Fibroblast of skin of left quadriceps (primary cell): Measurements from ENCODE around the gene EFHD2.
"Not testable (repeated sequence)": the region's sequence is repeated elsewhere in the genome, so short reads cannot be mapped to it uniquely, and the experiment has no call there.

Source experiments
- DNase-seq, 2 experiments: peaks; one replicate each; pipeline ENCODE4 v3.0.0-alpha.2; 2013; ENCODE audit warnings: low read depth in 2 of 2

The EFHD2 gene

GRCh38 chr1:15388201-15388880 is 21.3 kb upstream of the EFHD2 start:
- no peak for DNase-seq

DNA sequence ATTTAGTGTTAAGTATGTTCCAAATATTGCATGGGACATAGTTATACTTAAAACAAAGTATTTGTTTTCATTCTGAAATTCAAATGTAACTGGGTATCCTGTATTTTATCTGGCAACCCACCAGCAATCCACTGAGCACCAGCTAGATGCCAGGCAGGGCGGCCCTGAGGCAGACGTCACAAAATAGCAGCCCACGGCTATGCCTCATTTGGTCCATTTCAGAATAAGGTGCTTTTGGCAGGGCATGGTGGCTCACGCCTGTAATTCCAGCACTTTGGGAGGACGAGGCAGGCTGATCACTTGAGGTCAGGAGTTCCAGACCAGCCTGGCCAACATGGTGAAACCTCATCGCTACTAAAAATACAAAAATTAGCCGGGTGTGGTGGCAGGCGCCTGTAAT is 19.9 kb upstream of the EFHD2 start:
- DNase-seq = not testable (repeated sequence)

DNA sequence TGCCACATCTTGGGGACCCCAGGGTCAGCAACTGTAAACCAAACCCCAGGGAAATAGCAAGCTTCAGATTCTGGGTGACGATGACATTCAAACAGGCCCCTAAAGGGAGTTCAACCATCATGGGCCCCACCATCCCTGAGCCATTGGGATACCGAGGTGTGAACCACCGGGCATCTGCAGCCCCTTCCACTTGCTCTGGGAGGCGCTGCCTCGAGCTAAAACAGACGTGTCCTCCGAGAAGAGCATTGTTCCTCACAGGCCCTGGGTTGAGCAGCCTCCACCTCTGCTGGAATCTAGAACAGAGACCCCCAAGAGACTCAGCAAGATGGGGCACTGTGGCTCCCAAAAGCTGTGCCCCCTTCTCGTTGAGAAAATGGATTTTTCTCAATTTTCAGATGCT is 19.0 kb upstream of the EFHD2 start:
- DNase-seq = no peak

DNA sequence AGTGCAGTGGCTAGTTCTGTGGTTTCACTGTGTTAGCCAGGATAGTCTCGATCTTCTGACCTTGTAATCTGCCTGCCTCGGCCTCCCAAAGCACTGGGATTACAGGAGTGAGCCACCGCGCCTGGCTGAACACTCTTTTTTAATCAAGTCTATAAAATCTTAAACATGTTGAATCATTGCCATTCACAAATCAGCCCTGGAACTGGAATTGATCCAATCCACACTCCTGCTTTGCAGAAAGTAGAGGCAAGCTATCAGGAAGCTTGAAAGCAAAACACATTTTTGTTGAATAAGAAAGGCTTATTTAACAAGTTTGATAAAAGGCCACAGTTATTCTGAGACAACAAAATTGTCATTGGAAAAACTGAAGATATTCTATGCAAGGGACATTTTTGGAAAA is 18.3 kb upstream of the EFHD2 start:
- no peak for DNase-seq

- DNase-seq = no peak
Measured at GRCh38 chr1:15393475-15394257, 16.0 kb upstream of the EFHD2 start.

DNA sequence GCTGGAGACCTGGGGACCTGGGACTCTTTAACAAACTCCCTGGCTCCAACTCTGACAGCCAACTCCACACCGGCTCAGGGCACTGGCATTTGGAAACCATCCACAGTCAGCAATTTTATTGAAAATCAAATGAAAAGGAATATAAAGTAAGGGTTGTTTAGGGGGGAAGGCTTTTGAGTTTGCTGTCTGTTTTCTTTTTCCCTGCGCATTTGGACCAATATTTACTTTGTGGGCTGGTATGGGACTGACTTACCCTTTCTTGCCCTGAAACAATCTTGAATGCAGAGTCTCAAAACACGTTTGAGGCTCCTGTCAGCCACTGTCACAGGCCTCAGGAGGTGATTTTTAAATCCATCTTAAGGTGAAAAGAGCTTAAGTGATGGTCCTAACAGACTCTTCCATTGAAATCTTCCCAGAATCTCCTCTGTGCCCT is 15.4 kb upstream of the EFHD2 start:
- no peak for DNase-seq

DNA sequence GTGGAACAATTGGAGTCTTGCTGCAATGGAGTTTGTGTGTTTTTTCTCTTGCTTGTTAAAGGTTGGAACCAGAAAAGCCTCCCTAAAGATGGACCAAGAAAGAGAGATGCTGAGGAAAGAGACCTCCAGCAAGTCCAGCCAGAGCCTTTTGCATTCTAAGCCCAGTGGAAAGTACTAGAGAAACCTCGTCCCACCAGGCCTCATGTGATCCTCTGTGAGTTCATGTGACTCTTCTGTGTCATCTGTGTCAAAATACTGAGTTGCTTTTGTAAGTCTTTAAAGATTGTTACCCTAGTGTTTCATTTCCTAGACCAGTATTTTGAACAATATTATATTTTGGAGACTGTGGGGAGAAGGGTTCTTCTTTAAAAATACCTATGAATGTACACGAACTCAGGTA is 12.5 kb upstream of the EFHD2 start:
- no peak for DNase-seq

DNA sequence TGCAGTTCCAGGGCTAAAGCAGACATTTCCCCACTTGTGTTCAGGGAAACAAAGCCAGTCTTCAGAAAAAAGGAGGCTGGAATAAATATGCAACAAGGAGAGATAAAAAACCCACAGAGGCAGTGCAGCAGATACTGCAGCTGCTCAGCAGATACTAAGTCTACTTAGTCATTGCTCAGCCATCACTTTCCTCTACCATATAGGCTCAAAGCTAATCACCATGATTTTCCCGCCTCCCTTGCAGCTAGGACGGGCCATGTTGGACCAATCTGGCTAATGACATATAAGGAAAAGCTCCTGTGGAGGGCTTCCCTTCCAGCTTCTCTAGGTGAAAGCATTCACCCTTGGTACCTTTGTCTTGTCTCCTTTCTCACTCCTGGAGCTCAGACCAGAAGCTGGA is 10.0 kb upstream of the EFHD2 start:
- DNase-seq = no peak

- DNase-seq = no peak
Measured at GRCh38 chr1:15400627-15401026, 9.1 kb upstream of the EFHD2 start.

- DNase-seq = no peak
Measured at GRCh38 chr1:15401391-15402055, 8.2 kb upstream of the EFHD2 start.

DNA sequence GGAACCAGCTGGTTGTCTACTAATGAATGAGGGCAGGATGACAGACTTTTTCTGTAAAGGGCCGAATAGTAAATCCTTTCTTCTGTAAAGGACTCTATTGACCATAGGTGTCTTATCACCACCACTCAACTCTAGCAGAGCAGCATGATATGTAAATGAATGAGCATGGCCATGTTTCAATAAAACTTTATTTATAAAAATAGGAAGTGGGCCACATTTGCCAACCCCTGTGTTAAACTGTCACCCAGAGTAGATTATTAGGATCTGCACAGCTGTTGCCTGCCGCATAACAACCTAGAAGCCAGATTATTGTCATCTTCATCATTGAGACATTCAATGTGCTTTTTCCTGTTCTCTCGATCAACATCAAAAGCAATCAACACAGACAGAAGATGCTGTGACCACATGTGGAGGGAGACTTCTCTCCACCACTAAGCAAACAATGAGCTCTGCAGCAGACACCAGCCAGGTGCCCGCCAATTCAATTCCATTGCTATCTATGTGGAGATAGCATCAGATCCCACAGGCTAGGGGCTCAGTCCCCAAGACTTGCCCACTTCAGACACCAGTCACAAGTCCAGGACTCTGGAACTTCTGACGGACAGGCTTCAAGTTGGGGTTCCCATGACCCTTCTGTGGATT is 6.8 kb upstream of the EFHD2 start:
- DNase-seq = no peak

- DNase-seq = no peak
Measured at GRCh38 chr1:15403962-15404580, 5.6 kb upstream of the EFHD2 start.

GRCh38 chr1:15405106-15405850 is 4.4 kb upstream of the EFHD2 start:
- no peak for DNase-seq

DNA sequence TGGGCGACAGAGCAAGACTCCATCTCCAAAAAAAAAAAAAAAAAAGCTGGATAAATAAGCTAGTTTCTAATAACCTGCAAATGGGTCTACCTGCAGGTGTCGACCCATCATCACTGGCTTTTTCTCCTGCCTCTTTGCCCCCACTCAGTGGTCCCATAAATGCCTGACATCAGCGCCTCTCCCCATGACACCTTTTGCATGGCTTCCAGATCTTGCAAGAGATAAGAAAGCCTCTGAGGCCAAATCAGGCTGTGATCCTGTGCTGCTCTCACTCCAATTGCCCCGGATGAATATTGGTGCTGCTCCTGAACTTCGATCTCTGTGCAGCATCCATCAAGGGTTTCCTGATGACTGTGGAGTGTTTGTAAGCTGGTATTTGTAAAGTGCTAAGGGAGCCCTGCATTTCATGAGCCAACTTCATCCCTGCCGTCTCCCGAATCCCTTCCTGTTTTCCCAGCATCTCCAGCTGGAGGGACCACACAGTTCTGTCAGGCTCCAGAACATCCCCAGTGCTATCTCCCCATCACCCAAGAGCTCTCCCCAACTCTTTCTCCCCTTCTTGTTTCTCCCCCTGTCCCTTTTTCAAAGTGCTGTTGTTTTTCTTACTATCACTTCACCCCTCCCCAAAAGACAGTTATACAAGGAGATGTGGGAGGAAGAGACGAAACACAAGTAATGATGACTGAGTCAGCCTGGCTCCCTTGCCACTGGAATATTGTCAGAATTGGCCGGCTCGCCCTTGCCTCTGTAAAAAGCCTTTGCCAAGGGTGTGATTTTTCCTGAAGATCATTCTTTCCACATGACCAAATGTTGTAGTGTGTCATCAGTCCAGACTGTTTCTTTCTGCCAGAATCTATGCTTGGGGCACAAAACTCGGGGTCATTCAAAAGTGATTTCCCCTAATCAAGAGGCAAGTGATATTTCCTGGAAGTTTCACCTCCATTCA is 2.8 kb upstream of the EFHD2 start:
- DNase-seq = no peak

DNA sequence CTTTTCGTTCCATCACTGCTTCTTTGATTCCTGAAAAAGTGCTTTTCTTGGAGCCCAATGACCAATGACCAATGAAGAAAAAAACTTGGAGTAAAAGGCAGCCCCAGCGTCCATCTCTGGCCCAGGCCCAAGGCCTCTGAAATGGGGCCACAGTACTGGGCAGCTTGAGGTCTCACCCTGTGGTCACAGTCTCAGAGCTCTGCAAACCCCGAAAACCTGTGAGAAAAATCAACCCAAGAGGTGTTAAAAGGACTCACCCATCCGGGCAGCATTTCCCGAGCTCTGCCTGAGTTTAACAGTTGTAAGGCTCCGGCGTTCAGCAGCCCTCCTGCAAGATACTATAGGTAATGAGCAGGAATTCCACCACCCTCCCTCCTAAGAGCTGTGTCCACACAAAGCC is 2.1 kb upstream of the EFHD2 start:
- DNase-seq = no peak

DNA sequence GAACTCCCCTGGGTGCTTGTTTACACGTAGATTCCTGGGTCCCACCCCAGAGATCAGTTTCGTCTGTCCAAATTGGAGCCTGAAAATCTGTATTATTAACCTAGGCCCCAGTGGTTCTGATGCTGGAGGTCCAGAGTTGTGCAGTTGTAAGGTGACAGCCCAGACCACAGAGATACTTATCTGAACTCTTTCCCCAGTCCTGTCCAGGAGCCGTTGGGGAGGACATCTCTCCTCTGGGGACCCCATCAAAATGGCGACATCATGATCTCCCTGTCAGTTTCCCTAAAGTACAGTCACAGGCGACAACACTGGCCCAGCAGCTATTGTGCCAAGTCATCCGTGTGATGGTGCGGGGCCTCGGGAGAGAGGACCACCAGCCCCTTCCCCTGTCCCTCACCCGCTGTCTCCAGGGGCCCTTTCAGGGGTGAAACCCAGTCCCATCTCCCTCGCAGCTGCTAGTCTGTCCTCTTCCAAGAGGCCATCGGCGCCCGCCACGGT is 749 bp upstream of the EFHD2 start:
- no peak for DNase-seq

- DNase-seq = no peak
Measured at GRCh38 chr1:15410223-15410883, 665 bp downstream of the EFHD2 start.

- DNase-seq = no peak
Measured at GRCh38 chr1:15410884-15411245, 1.2 kb downstream of the EFHD2 start.

DNA sequence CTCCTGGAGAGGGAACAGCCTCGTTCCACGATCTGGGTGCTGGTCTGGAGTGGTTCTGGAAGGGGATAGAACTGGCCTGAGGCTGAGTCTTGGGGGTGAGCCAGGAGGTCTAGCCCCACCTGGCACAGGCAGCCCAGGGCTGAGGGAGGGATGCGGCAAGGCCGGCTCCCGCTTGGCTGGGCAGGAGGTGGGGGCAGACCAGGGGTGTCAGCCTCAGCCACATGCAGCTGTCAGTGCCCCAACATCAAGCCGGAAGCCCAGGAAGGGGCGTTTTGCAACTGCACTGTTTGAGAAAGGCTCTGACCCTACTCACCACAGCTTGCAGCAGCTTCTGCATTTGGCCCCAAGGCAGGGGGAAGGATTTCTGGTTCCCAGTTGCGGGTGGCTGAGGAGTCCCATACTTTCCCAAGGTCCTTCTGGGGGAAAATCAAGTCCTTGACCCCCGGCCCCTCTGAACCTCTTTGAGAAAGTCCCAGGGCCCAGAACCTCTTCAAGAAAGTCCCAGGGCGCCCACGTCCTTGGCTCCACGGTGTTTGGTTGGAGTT is 2.0 kb downstream of the EFHD2 start:
- no peak for DNase-seq
